GM12878 (cell line): ENCODE data around the gene CCNL2. TPM values are rescaled to one million over a fixed set of nuclear protein-coding genes. Genes with fewer than 3 reads are reported as not detected.

Experiments used
- ATAC-seq: fragments of 200-7000 bp; cut with Tn5 transposase; 3 replicates; pipeline ENCODE4 v1.9.1; 2020; ENCODE audit warnings: mild to moderate bottlenecking, moderate library complexity
- BruUV-seq: library from RNA; stranded (reverse); fragments of 400-500 nt; replicated peaks from 2 replicates; lab custom pipeline; 2021; lab: Mats Ljungman, UMichigan
- CTCF ChIA-PET: fragments of 300-600 bp; sonication (Branson Sonifier 250); formaldehyde crosslinking; extraction: SDS; loops from one replicate; lab custom pipeline; 2021; ENCODE audit warnings: inconsistent platforms; lab: Yijun Ruan, JAX
- POLR2A ChIA-PET: fragments of 350-600 bp; formaldehyde crosslinking; extraction: SDS; loops from one replicate; lab custom pipeline; 2021; ENCODE audit warnings: inconsistent platforms; lab: Charles Lee
- RAD21 ChIA-PET: fragments of 300-600 bp; sonication (Branson Sonifier 250); formaldehyde crosslinking; loops from one replicate; lab custom pipeline; 2023; ENCODE audit warnings: antibody characterized with exemption; ENCODE audit not compliant: unreplicated experiment; lab: Charles Lee
- SMC1A ChIA-PET: fragments of 300-600 bp; sonication (Branson Sonifier 250); formaldehyde crosslinking; loops from one replicate; lab custom pipeline; 2023; ENCODE audit not compliant: unreplicated experiment, uncharacterized antibody; lab: Charles Lee
- DNase-seq: peaks from one replicate; pipeline ENCODE4 v3.0.0-alpha.2; 2011; ENCODE audit warnings: low read depth, low spot score
- FAIRE-seq: peaks from 3 replicates; lab custom pipeline; 2011; peaks lifted over from hg19 to GRCh38; lab: Jason Lieb, UNC
- H2AFZ ChIP-seq: 2 replicates; pipeline ENCODE4 v1.6.0; 2011; ENCODE audit warnings: low read depth, low read length, control low read depth; ENCODE audit not compliant: control insufficient read depth
- H3K27ac ChIP-seq: 2 replicates; pipeline ENCODE4 v1.5.1; 2011; ENCODE audit warnings: control low read depth; ENCODE audit not compliant: control insufficient read depth, insufficient read depth
- H3K27me3 ChIP-seq, 2 experiments: replicated peaks in 1 of 2; 2 replicates each; pipeline versions ENCODE4 v1.6.0 to v1.6.1; 2011; ENCODE audit warnings: low read length in 1 of 2; ENCODE audit not compliant: control insufficient read depth in 2 of 2, insufficient read depth in 2 of 2
- H3K36me3 ChIP-seq, 2 experiments: 2 replicates each; pipeline ENCODE4 v1.5.1; 2011; ENCODE audit warnings: low read length in 1 of 2; ENCODE audit not compliant: control insufficient read depth in 2 of 2, insufficient read depth in 2 of 2
- H3K4me1 ChIP-seq: 2 replicates; pipeline ENCODE4 v1.6.1; 2011; ENCODE audit warnings: mild to moderate bottlenecking, low read length, moderate library complexity, mixed read lengths; ENCODE audit not compliant: control insufficient read depth, insufficient read depth
- H3K4me2 ChIP-seq: 2 replicates; pipeline ENCODE4 v1.6.0; 2011; ENCODE audit warnings: control low read depth; ENCODE audit not compliant: control insufficient read depth, insufficient read depth
- H3K4me3 ChIP-seq: fragments of 200-600 bp; sonication (generic); 2 replicates; pipeline ENCODE4 v1.5.1; 2016
- H3K79me2 ChIP-seq: 2 replicates; pipeline ENCODE4 v1.6.0; 2011; ENCODE audit warnings: low read length; ENCODE audit not compliant: control insufficient read depth, insufficient read depth
- H3K9ac ChIP-seq: 2 replicates; pipeline ENCODE4 v1.8.0; 2011; ENCODE audit warnings: low read length, control low read depth, mixed read lengths; ENCODE audit not compliant: control insufficient read depth, insufficient read depth
- H3K9me3 ChIP-seq: replicated peaks from 3 replicates; pipeline ENCODE4 v1.5.1; 2011; ENCODE audit warnings: mild to moderate bottlenecking, low read length; ENCODE audit not compliant: control insufficient read depth, insufficient read depth
- H4K20me1 ChIP-seq: 2 replicates; pipeline ENCODE4 v1.6.0; 2011; ENCODE audit not compliant: control insufficient read depth, insufficient read depth
- ATF3 ChIP-seq: IDR thresholded peaks from 2 replicates; pipeline ENCODE4 v1.6.1; 2011; ENCODE audit warnings: low read depth, mild to moderate bottlenecking, low read length, moderate library complexity, borderline replicate concordance; ENCODE audit errors: extremely low read depth
- BHLHE40 ChIP-seq, 2 experiments: fragments of 450-650 bp in 1 of 2; IDR thresholded peaks; 2 replicates each; pipeline ENCODE4 v1.6.1; 2011 to 2017; ENCODE audit warnings: low read depth in 2 of 2, borderline replicate concordance in 1 of 2, improper control_type of control experiment in 1 of 2, low read length in 1 of 2, mild to moderate bottlenecking in 1 of 2
- CHD2 ChIP-seq: IDR thresholded peaks from 2 replicates; pipeline ENCODE4 v1.6.1; 2011; ENCODE audit warnings: low read depth, low read length, improper control_type of control experiment, borderline replicate concordance
- EGR1 ChIP-seq, 2 experiments: IDR thresholded peaks; 1 replicate in 1 of 2; 2 replicates in 1 of 2; pipeline ENCODE4 v1.6.1; 2011 to 2012; ENCODE audit warnings: low read depth in 2 of 2, low read length in 2 of 2, borderline replicate concordance in 1 of 2, mild to moderate bottlenecking in 1 of 2, moderate library complexity in 1 of 2
- FOXM1 ChIP-seq: IDR thresholded peaks from 2 replicates; pipeline ENCODE4 v1.6.1; 2012; ENCODE audit warnings: low read depth, mild to moderate bottlenecking, inconsistent platforms, low read length, moderate library complexity
- HSF1 ChIP-seq: fragments of 150-350 bp; IDR thresholded peaks from 2 replicates; pipeline ENCODE4 v1.6.1; 2014; ENCODE audit warnings: mild to moderate bottlenecking, low read depth, low read length
- KAT2A ChIP-seq: conservative IDR thresholded peaks from 2 replicates; pipeline ENCODE4 v1.6.1; 2011; ENCODE audit warnings: low read depth, low read length; ENCODE audit not compliant: control insufficient read depth
- KDM1A ChIP-seq: fragments of 200-600 bp; sonication (generic); IDR thresholded peaks from 2 replicates; pipeline ENCODE4 v1.6.1; 2016; ENCODE audit warnings: borderline replicate concordance
- MEF2B ChIP-seq: fragments of 450-650 bp; IDR thresholded peaks from 2 replicates; pipeline ENCODE4 v1.6.1; 2018; ENCODE audit warnings: mild to moderate bottlenecking, moderate library complexity; ENCODE audit not compliant: partially characterized antibody, poor library complexity, severe bottlenecking
- NFXL1 ChIP-seq: fragments of 450-650 bp; IDR thresholded peaks from 2 replicates; pipeline ENCODE4 v1.6.1; 2017; ENCODE audit warnings: antibody characterized with exemption, mild to moderate bottlenecking, borderline replicate concordance
- NFYA ChIP-seq: IDR thresholded peaks from 2 replicates; pipeline ENCODE4 v1.6.1; 2011; ENCODE audit warnings: low read depth, mild to moderate bottlenecking, low read length, improper control_type of control experiment, borderline replicate concordance
- PAX5 ChIP-seq: IDR thresholded peaks from 2 replicates; pipeline ENCODE4 v1.6.1; 2011; ENCODE audit warnings: low read depth, low read length, borderline replicate concordance
- PBX3 ChIP-seq: IDR thresholded peaks from 2 replicates; pipeline ENCODE4 v1.6.1; 2011; ENCODE audit warnings: mild to moderate bottlenecking, low read depth, low read length, moderate library complexity; ENCODE audit not compliant: insufficient replicate concordance
- SIX5 ChIP-seq: IDR thresholded peaks from 2 replicates; pipeline ENCODE4 v1.6.1; 2011; ENCODE audit warnings: mild to moderate bottlenecking, low read depth, low read length, moderate library complexity; ENCODE audit not compliant: severe bottlenecking
- SUPT20H ChIP-seq: IDR thresholded peaks from 2 replicates; pipeline ENCODE4 v1.6.1; 2011; ENCODE audit warnings: low read depth, mild to moderate bottlenecking, low read length, moderate library complexity, borderline replicate concordance; ENCODE audit not compliant: control insufficient read depth
- TCF3 ChIP-seq: IDR thresholded peaks from 2 replicates; pipeline ENCODE4 v1.6.1; 2012; ENCODE audit warnings: low read depth, mild to moderate bottlenecking, low read length, borderline replicate concordance; ENCODE audit not compliant: insufficient read depth
- TCF7 ChIP-seq: IDR thresholded peaks from 2 replicates; pipeline ENCODE4 v1.6.1; 2014; ENCODE audit warnings: antibody characterized with exemption, borderline replicate concordance
- ZNF217 ChIP-seq: fragments of 450-650 bp; IDR thresholded peaks from 2 replicates; pipeline ENCODE4 v1.6.1; 2017; ENCODE audit warnings: antibody characterized with exemption, mild to moderate bottlenecking
- WGBS: methylation state at CpG from one replicate; pipeline ENCODE4 v1.1.6; 2016; ENCODE audit warnings: low lambda C conversion rate; ENCODE audit not compliant: insufficient replicate concordance, insufficient coverage; ENCODE audit errors: missing lambda C conversion rate; 5-methylcytosine and 5-hydroxymethylcytosine counted together
- in situ Hi-C: fragments of 300-500 bp; cut with MboI; formaldehyde crosslinking; loops from 9 replicates; pipeline ENCODE4 v1.14.3; 2018; ENCODE audit warnings: mixed read lengths
- intact Hi-C: fragments of 100-400 bp; cut with micrococcal nuclease; formaldehyde crosslinking; loops from one replicate; pipeline ENCODE4 v1.14.2; 2022; ENCODE audit not compliant: unreplicated experiment
- polyA plus RNA-seq, 11 experiments: library from polyadenylated mRNA; depleted of rRNA in 4 of 11; unstranded in 6 of 11; stranded (reverse) in 5 of 11; fragments of >200 nt; fragmentation: Nextera tagmentation in 4 of 11; fragmentation: Illumina TruSeq in 1 of 11; extraction: Ambion mirVana in 4 of 11; extraction: Trizol in 1 of 11; gene quantifications; 1 replicate in 1 of 11; 2 replicates in 10 of 11; pipeline versions ENCODE4 v1.2.1 to v1.2.3, GENCODE V29; 2011 to 2016; ENCODE audit warnings: inconsistent platforms in 2 of 11, missing spikeins in 2 of 11, low read depth in 1 of 11
- total RNA-seq, 4 experiments: library from RNA; depleted of rRNA in 3 of 4; stranded (reverse); fragments of >200 nt in 3 of 4; fragmentation: Illumina TruSeq in 1 of 4; extraction: Trizol in 1 of 4; gene quantifications; 2 replicates each; pipeline versions ENCODE4 v1.2.1 to v1.2.3, GENCODE V29; 2013 to 2021
- TF ChIP-seq, protein P1 (sequence below): fragments of 450-650 bp; IDR thresholded peaks from 2 replicates; pipeline ENCODE4 v1.6.1; 2017; ENCODE audit warnings: mild to moderate bottlenecking

CCNL2 gene
- total and polyA plus RNA-seq, 10 of the 15 experiments (the other 5 are each of a cell fraction or from before 2014, with no cell fraction given) = 2.1 to 143 (median 101) TPM

- ChIA-PET CTCF (no interaction called here), RAD21 (no interaction called here)
- H3K9ac ChIP-seq = no peak overlapping the region
- intact Hi-C loops = no loop called here
- H3K4me2 ChIP-seq = no peak overlapping the region
- no peaks in the 10 kb centered on the region for H3K9me3 ChIP-seq
- no peak for DNase-seq
- H3K79me2 ChIP-seq = peaks cover 2% of the 10 kb centered on the region
- ATAC-seq = no peak
- peaks cover 0 to 3% of the 10 kb centered on the region in 2 experiments for H3K36me3 ChIP-seq
- no peaks in the 10 kb centered on the region for H3K27me3 ChIP-seq
- no TSS peak for BruUV-seq
- TF ChIP-seq HSF1 (no peak), NFXL1 (no peak), FOXM1 (no peak), PAX5 (no peak), SIX5 (no peak), TCF7 (no peak), ATF3 (no peak), BHLHE40 (IDR thresholded peaks at IDR 0.05; ENCODE audit: borderline replicate concordance in 1 of 2, low read depth in 2 of 2, low read length in 1 of 2) (no peak), KAT2A (no peak), ZNF217 (no peak), MEF2B (no peak), SUPT20H (no peak), PBX3 (no peak), TCF3 (no peak), KDM1A (no peak), EGR1 (IDR thresholded peaks at IDR 0.05; ENCODE audit: borderline replicate concordance in 1 of 2, low read depth in 2 of 2, low read length in 2 of 2) (no peak), CHD2 (no peak), NFYA (no peak)
- TF ChIP-seq, protein P1, sequence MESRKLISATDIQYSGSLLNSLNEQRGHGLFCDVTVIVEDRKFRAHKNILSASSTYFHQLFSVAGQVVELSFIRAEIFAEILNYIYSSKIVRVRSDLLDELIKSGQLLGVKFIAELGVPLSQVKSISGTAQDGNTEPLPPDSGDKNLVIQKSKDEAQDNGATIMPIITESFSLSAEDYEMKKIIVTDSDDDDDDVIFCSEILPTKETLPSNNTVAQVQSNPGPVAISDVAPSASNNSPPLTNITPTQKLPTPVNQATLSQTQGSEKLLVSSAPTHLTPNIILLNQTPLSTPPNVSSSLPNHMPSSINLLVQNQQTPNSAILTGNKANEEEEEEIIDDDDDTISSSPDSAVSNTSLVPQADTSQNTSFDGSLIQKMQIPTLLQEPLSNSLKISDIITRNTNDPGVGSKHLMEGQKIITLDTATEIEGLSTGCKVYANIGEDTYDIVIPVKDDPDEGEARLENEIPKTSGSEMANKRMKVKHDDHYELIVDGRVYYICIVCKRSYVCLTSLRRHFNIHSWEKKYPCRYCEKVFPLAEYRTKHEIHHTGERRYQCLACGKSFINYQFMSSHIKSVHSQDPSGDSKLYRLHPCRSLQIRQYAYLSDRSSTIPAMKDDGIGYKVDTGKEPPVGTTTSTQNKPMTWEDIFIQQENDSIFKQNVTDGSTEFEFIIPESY = no peak
- TF ChIP-seq, all 136 proteins: peak for 0
- in situ Hi-C loops = no loop called here
- whole genome bisulfite sequencing = 98% methylated on average over 23 of the region's 24 CpGs
- Histone ChIP-seq H3K4me1 (peaks cover 6% of the 10 kb centered on the region; the same call in 1 of the 2 replicates), H3K27ac (no peak overlapping the region), H2AFZ (no peak overlapping the region), H3K4me3 (no peak overlapping the region), H4K20me1 (no peaks in the 10 kb centered on the region)
- ChIA-PET POLR2A (interaction anchor here (0.5 to 0.6 kb wide), 2 partner anchors 50 to 536 kb away, joined by 4 read pairs; no protein-coding TSS in a partner anchor), SMC1A (no interaction called here)
- FAIRE-seq = no peak
These were observed 55.2 kb downstream of the CCNL2 start for GRCh38 chr1:1343811-1344421.
